ENCODE results near the gene FCHSD2. TPM values are rescaled to one million over a fixed set of nuclear protein-coding genes. Genes with fewer than 3 reads are reported as not detected.
"Not testable (repeated sequence)": the region's sequence is repeated elsewhere in the genome, so short reads cannot be mapped to it uniquely, and the experiment has no call there.

Gene FCHSD2
- polyA plus RNA-seq, 1 donor, result 22.8 TPM

GRCh38 chr11:72838691-72839305 is 303.3 kb downstream of the FCHSD2 start:
- DNase-seq (ENCODE audit: low read depth), result no peak

- no peak for DNase-seq (ENCODE audit: low read depth)
Observed at GRCh38 chr11:72836111-72836510, 306.0 kb downstream of the FCHSD2 start.

- DNase-seq (ENCODE audit: low read depth), result no peak
Observed at GRCh38 chr11:72834905-72835304, 307.2 kb downstream of the FCHSD2 start.

- DNase-seq (ENCODE audit: low read depth), result no peak
Observed at GRCh38 chr11:72833811-72834493, 308.2 kb downstream of the FCHSD2 start.

- no peak for DNase-seq (ENCODE audit: low read depth)
Observed at GRCh38 chr11:72833083-72833733, 308.9 kb downstream of the FCHSD2 start.

GRCh38 chr11:72832301-72833082 is 309.6 kb downstream of the FCHSD2 start:
- no peak for DNase-seq (ENCODE audit: low read depth)

GRCh38 chr11:72831521-72832300 is 310.4 kb downstream of the FCHSD2 start:
- DNase-seq (ENCODE audit: low read depth), result no peak

- DNase-seq (ENCODE audit: low read depth), result no peak
Observed at GRCh38 chr11:72829884-72830533, 312.1 kb downstream of the FCHSD2 start.

- no peak for DNase-seq (ENCODE audit: low read depth)
Observed at GRCh38 chr11:72829178-72829577, 312.9 kb downstream of the FCHSD2 start.

GRCh38 chr11:72828692-72829101 is 313.4 kb downstream of the FCHSD2 start:
- DNase-seq (ENCODE audit: low read depth), result no peak

GRCh38 chr11:72828081-72828567 is 314.0 kb downstream of the FCHSD2 start:
- no peak for DNase-seq (ENCODE audit: low read depth)

GRCh38 chr11:72827656-72828055 is 314.5 kb downstream of the FCHSD2 start:
- not testable (repeated sequence) for DNase-seq (ENCODE audit: low read depth)

GRCh38 chr11:72826942-72827480 is 315.1 kb downstream of the FCHSD2 start:
- DNase-seq (ENCODE audit: low read depth), result no peak

GRCh38 chr11:72826191-72826941 is 315.8 kb downstream of the FCHSD2 start:
- no peak for DNase-seq (ENCODE audit: low read depth)

GRCh38 chr11:72825661-72826060 is 316.5 kb downstream of the FCHSD2 start:
- no peak for DNase-seq (ENCODE audit: low read depth)

GRCh38 chr11:72824811-72825505 is 317.2 kb downstream of the FCHSD2 start:
- no peak for DNase-seq (ENCODE audit: low read depth)

GRCh38 chr11:72824020-72824419 is 318.1 kb downstream of the FCHSD2 start:
- DNase-seq (ENCODE audit: low read depth), result no peak

GRCh38 chr11:72823105-72823804 is 318.9 kb downstream of the FCHSD2 start:
- no peak for DNase-seq (ENCODE audit: low read depth)
